Muscle of leg (tissue), 11 donors: ENCODE measurements around the gene ESCO1. TPM values are rescaled to one million over a fixed set of nuclear protein-coding genes. Genes with fewer than 3 reads are reported as not detected.

Experiments used
- DNase-seq: peaks from one replicate; pipeline ENCODE4 v3.0.0; 2013
- H3K27ac ChIP-seq: one replicate; pipeline ENCODE4 v1.5.1; 2013; ENCODE audit warnings: mild to moderate bottlenecking, low read length, control low read depth
- H3K27me3 ChIP-seq: one replicate; pipeline ENCODE4 v1.6.1; 2013; ENCODE audit warnings: low read length; ENCODE audit not compliant: control insufficient read depth, insufficient read depth
- H3K36me3 ChIP-seq: one replicate; pipeline ENCODE4 v1.6.1; 2013; ENCODE audit warnings: low read length; ENCODE audit not compliant: control insufficient read depth, insufficient read depth
- H3K4me1 ChIP-seq: one replicate; pipeline ENCODE4 v1.6.1; 2013; ENCODE audit warnings: low read length; ENCODE audit not compliant: control insufficient read depth, insufficient read depth
- H3K4me3 ChIP-seq: one replicate; pipeline ENCODE4 v1.5.1; 2013; ENCODE audit warnings: low read length, control low read depth
- H3K9me3 ChIP-seq: replicated peaks from 2 replicates; pipeline ENCODE4 v1.6.1; 2013; ENCODE audit warnings: low read depth, low read length; ENCODE audit not compliant: control insufficient read depth
- WGBS: methylation state at CpG from one replicate; pipeline ENCODE4 v1.1.5; 2013; ENCODE audit warnings: missing lambda C conversion rate; ENCODE audit not compliant: insufficient coverage; 5-methylcytosine and 5-hydroxymethylcytosine counted together
- polyA plus RNA-seq, 8 donors: library from polyadenylated mRNA; unstranded; fragments of 120-200 nt; gene quantifications; one replicate each; pipeline versions ENCODE4 v1.2.1 to v1.2.3, GENCODE V29; 2013; ENCODE audit warnings: inconsistent platforms in 1 of 8, low replicate concordance in 1 of 8; ENCODE audit not compliant: insufficient read length in 8 of 8, insufficient read depth in 1 of 8
- total RNA-seq: library from RNA; stranded (reverse); fragments of 120-200 nt; gene quantifications from one replicate; pipeline ENCODE4 v1.2.4, GENCODE V29; 2013

The ESCO1 gene
- total and polyA plus RNA-seq, 9 donors: 16.9 to 28.5 (median 19.3) TPM

DNA sequence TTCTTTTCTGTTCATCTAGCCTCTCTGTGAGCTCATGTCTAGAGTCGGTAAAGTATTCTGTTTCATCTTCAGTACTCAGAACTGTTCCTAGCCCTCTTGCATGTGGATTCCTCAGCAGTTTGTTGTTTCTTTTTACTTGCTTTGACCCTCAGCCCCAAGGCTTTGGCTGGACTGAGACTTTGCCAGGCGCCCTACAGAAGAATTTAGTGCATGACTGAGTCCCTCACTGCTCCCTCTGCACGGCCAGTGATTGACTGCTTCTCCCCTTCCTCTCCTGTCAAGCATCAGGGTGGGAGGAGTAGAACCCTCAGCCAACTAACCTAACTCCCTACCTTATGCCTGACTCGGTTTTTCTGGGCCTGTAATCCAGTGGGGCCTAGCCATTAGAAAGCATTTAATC lies 109.8 kb downstream of the ESCO1 start:
- DNase-seq: no peak
- no peaks in the 10 kb centered on the region for H3K9me3 ChIP-seq
- no peak overlapping the region for H3K4me3 ChIP-seq
- H3K27me3 ChIP-seq: no peaks in the 10 kb centered on the region
- H3K36me3 ChIP-seq: no peaks in the 10 kb centered on the region
- peaks cover 11% of the 10 kb centered on the region for H3K4me1 ChIP-seq
- no peak overlapping the region for H3K27ac ChIP-seq
- 60% methylated on average over 1 of the region's 4 CpGs for WGBS

DNA sequence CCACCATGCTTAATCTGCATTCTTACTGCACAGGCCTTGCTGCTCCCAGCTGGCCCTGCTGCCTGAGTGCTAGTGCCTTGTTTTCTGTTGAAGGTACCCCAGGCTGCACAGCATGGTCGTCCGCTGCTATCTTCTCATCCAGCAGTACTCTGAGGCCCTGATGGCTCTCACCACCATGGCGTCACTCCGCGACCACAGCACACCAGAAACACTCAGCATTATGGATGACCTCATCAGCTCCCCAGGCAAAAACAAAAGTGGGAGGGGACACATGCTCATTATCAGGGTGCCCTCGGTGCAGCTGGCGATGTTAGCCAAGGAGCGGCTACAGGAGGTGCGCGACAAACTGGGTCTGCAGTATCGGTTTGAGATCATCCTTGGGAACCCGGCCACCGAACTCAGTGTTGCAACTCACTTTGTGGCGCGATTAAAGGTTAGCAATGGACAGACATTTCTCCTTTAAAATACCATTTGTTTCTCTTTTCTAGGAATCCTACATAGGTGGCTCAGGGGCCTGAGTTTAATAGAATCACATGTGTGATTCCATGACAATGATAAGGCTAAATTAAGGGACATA lies 110.5 kb downstream of the ESCO1 start:
- no peaks in the 10 kb centered on the region for H3K36me3 ChIP-seq
- H3K4me3 ChIP-seq: no peak overlapping the region
- no peaks in the 10 kb centered on the region for H3K27me3 ChIP-seq
- H3K4me1 ChIP-seq: peaks cover 14% of the 10 kb centered on the region
- no peak for DNase-seq
- WGBS: 94% methylated on average over 13 of the region's 15 CpGs
- H3K9me3 ChIP-seq: no peaks in the 10 kb centered on the region
- H3K27ac ChIP-seq: no peak overlapping the region

DNA sequence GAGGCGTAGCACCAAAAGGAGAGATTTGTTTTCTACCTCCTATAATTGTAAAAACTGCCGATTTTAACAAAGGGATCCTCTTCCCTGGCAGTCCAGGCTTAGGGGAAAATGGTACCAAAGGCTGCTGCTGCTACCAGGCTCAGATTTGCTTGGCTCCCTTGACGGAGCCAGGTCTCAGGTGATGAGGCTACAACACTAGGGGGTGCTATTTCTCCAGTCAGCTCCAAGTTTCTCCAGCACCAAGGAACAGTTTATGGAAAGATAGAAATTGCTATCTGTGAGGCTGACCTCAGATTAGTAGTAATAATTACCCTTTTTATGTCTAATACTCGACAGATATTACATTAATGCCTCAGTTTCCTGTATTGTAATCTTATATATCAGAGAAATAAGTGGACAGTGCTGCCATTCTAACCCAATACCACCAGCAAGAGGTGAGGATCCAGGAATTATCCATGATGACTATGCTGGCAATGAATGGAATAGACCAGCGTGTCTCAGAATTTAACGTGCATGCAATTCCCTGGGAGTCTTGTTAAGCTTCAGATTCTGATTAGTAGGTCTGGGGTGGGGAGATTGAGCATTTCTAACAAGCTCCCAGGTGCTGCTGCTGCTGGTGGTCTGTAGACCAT lies 111.3 kb downstream of the ESCO1 start:
- Histone ChIP-seq H3K27ac (no peak overlapping the region), H3K9me3 (no peaks in the 10 kb centered on the region), H3K36me3 (no peaks in the 10 kb centered on the region), H3K27me3 (no peaks in the 10 kb centered on the region), H3K4me1 (peaks cover 14% of the 10 kb centered on the region), H3K4me3 (no peak overlapping the region)
- DNase-seq: peak; percentile 61
- no CpG with 5 or more reads among the region's 6 CpGs for WGBS

DNA sequence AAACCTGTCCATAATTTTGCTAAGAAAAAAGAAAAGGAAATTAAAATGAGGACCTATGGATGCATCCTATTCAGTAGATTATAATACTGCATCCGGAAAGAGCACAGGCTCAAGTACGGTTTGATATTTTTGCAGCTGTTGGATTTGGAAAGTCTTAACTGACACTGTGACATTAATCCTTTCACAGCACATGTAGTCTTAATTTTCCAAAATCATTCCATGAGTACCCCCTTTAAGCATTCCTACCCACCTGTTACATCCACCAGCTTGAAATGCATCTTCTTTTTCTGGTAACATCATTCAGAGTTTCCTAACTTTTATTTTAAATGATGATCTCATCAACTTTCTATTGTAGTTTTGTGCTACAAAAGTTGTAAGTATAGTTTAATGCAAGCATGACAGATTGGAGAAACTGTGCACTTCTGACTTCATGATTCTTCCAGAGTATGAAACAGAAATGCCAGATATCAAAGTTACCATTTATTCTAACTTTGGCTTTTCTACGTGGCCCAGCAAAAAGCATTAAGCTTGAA lies 113.5 kb downstream of the ESCO1 start:
- no CpG with 5 or more reads among the region's 3 CpGs for WGBS

DNA sequence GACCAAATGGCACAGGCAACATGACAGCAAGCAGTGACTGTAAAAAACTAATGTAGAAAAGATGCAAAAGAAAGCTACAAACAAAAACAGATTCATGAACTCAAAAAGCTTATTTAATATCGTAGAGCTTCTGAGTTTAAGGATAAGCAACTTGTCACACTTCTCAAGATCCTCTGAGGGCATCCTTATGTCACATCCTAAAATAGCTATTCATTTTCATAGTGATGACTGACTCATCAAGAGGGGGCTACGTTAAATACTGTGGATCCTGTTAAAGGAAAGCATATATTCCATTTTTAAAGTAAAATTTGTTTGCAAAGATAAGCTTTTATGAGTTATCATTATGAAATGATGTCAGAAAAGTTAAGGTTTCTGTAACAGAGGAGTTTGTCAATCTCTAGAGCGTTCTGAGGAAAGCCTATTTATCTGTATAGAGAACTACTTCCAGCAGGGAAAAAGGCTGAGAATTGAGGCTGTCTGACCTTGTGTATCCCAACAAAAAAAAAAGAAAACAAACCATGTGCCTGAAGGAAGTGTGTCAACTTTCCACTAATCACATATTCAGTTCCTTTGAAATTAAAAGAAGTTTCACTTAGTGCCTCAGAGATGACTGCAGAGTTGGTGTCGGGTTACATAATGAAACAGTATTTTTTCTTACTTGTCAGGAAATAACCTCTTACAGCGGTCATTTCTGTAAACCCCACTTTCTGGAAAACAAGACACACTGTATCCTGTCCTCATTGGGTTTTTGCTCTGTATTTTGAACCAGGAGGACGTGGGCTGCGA lies 115.5 kb downstream of the ESCO1 start:
- WGBS: 82% methylated on average over 2 of the region's 7 CpGs
- Histone ChIP-seq H3K9me3 (no peaks in the 10 kb centered on the region), H3K27me3 (no peaks in the 10 kb centered on the region), H3K36me3 (no peaks in the 10 kb centered on the region), H3K4me1 (peaks cover 11% of the 10 kb centered on the region), H3K4me3 (no peak overlapping the region), H3K27ac (peak overlapping the region; percentile 15)
- DNase-seq: no peak

More for the DNA sequence above, 113.5 kb downstream of the ESCO1 start:
- Histone ChIP-seq H3K27me3 (no peaks in the 10 kb centered on the region), H3K36me3 (no peaks in the 10 kb centered on the region), H3K27ac (peak overlapping the region; percentile 72), H3K4me1 (peaks cover 14% of the 10 kb centered on the region), H3K4me3 (no peak overlapping the region), H3K9me3 (no peaks in the 10 kb centered on the region)
- peak; percentile 73 for DNase-seq

DNA sequence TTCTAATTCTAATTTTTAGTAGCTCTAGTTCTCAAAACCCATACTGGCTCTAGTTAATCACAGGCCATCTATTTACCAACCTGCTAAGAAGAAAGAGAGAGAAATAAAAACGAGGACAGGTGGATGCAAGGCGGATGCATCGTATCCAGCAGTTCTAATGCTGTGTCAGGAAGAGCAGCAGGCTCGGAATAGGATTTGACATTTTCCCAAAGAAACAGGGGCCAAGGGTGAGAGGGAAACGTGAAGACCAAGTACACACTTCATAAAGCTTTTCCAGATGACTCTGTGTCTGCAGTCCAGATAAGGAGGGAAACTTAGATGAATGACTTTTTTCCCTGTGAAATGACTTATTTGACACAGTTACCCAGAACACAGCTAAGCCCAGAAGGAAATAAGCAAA lies 117.5 kb downstream of the ESCO1 start:
- no peaks in the 10 kb centered on the region for H3K27me3 ChIP-seq
- H3K9me3 ChIP-seq: no peaks in the 10 kb centered on the region
- H3K4me3 ChIP-seq: no peak overlapping the region
- H3K27ac ChIP-seq: peak overlapping the region; percentile 25
- 0% methylated on average over 1 of the region's 5 CpGs for WGBS
- H3K36me3 ChIP-seq: no peaks in the 10 kb centered on the region
- peaks cover 11% of the 10 kb centered on the region for H3K4me1 ChIP-seq
- peak; percentile 71 for DNase-seq

DNA sequence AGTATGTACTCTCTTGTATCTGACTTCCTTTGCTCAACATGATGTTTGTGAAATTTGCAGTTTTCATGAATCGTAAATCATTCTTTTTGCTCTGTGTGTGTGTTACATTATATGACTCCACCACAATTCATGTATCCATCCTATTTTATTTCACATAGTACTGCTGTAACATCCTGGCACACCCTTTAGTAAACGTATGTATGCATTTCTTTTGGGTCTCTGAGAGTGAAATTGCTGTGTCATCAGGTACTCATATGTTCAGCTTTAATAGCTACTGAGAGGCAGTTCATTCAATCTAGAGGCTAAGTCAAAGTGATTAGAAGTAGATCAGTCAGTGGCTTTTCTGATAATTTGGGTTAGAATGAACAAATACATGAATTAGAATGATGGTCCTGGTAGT lies 118.8 kb downstream of the ESCO1 start:
- Histone ChIP-seq H3K9me3 (no peaks in the 10 kb centered on the region), H3K27me3 (no peaks in the 10 kb centered on the region), H3K4me1 (peaks cover 7% of the 10 kb centered on the region), H3K4me3 (no peak overlapping the region), H3K36me3 (no peaks in the 10 kb centered on the region), H3K27ac (peak overlapping the region; percentile 5)
- DNase-seq: no peak
- no CpG with 5 or more reads among the region's 2 CpGs for WGBS

DNA sequence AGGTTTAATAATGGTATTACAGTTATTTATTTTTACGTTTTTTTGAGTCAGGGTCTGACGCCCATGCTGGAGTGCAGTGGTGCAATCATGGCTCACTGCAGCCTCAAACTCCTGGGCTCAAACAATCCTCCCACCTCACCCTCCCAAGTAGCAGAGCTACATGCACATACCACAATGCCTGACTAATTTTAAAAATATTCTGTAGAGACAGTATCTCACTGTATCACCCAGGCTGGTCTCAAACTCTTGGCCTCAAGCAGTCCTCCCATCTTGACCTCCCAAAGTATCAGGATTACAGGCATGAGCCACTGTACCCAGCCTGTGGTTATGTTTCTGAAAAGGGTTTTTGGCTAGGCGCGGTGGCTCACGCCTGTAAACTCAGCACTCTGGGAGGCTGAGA lies 120.8 kb downstream of the ESCO1 start:
- Histone ChIP-seq H3K27me3 (no peaks in the 10 kb centered on the region), H3K9me3 (no peaks in the 10 kb centered on the region), H3K4me3 (no peak overlapping the region), H3K27ac (no peak overlapping the region), H3K36me3 (no peaks in the 10 kb centered on the region), H3K4me1 (no peaks in the 10 kb centered on the region)
- DNase-seq: no peak
- no CpG with 5 or more reads among the region's 5 CpGs for WGBS
